ENCODE measurements around the gene ZIK1. TPM values are rescaled to one million over a fixed set of nuclear protein-coding genes. Genes with fewer than 3 reads are reported as not detected.
A peak's percentile ranks its signal among the peaks of the same experiment; 100 is the strongest.

The ZIK1 gene
- total RNA-seq, 1 experiment from 2014 or later: not detected

GRCh38 chr19:57583104-57583520 is 833 bp upstream of the ZIK1 start:
- no peak overlapping the region for H3K4me3 ChIP-seq

GRCh38 chr19:57587529-57587928 is 3.6 kb downstream of the ZIK1 start:
- no peak overlapping the region for H3K4me3 ChIP-seq
- H3K27me3 ChIP-seq: no peaks in the 10 kb centered on the region
- H3K36me3 ChIP-seq: no peaks in the 10 kb centered on the region; the same call in 1 of the 2 replicates
- peak; percentile 25 for DNase-seq
- peaks cover 34% of the 10 kb centered on the region for H3K9me3 ChIP-seq

More at GRCh38 chr19:57583104-57583520, 833 bp upstream of the ZIK1 start:
- Histone ChIP-seq H3K27me3 (no peaks in the 10 kb centered on the region), H3K9me3 (peaks cover 39% of the 10 kb centered on the region), H3K36me3 (peaks cover 2% of the 10 kb centered on the region; the same call in 1 of the 2 replicates)
- no peak for DNase-seq

- Histone ChIP-seq H3K4me3 (peak overlapping the region; percentile 89), H3K36me3 (peaks cover 20% of the 10 kb centered on the region), H3K9me3 (peaks cover 14% of the 10 kb centered on the region), H3K27me3 (0 out of 2 replicates have a peak, but pooled peaks cover 2% of the 10 kb centered on the region)
- DNase-seq: no peak
Measured at GRCh38 chr19:57599377-57599760, 15.4 kb downstream of the ZIK1 start.

- H3K9me3 ChIP-seq: peaks cover 14% of the 10 kb centered on the region
- H3K4me3 ChIP-seq: peak within 1 kb of the TSS; percentile 89
- 0 out of 2 replicates have a peak, but pooled peaks cover 2% of the 10 kb centered on the region for H3K27me3 ChIP-seq
- DNase-seq: peak; percentile 95
- peaks cover 25% of the 10 kb centered on the region for H3K36me3 ChIP-seq
Measured at GRCh38 chr19:57599761-57600383, 15.9 kb downstream of the ZIK1 start, which contains the start of gene ZNF530. Gene ZNF530, plus strand, starts transcription at chr19:57599885. Its CDS starts 4,461 bp downstream, at chr19:57604346.

- no peaks in the 10 kb centered on the region for H3K27me3 ChIP-seq
- no peak for DNase-seq
Measured at GRCh38 chr19:57606931-57607330, 23.0 kb downstream of the ZIK1 start.

GRCh38 chr19:57611113-57611512 is 27.2 kb downstream of the ZIK1 start:
- Histone ChIP-seq H3K9me3 (peaks cover 42% of the 10 kb centered on the region), H3K27me3 (no peaks in the 10 kb centered on the region)

More at GRCh38 chr19:57606931-57607330, 23.0 kb downstream of the ZIK1 start:
- H3K4me3 ChIP-seq: no peak overlapping the region
- peaks cover 31% of the 10 kb centered on the region for H3K9me3 ChIP-seq
- peaks cover 55% of the 10 kb centered on the region for H3K36me3 ChIP-seq

GRCh38 chr19:57613941-57614743 is 30.2 kb downstream of the ZIK1 start, which contains the start of gene ZNF134:
Gene ZNF134, plus strand, starts transcription at chr19:57614242. Its CDS starts 5,227 bp downstream, at chr19:57619469.
- DNase-seq: peak; percentile 94
- Histone ChIP-seq H3K4me3 (peak within 1 kb of the TSS; percentile 94), H3K9me3 (peaks cover 63% of the 10 kb centered on the region), H3K36me3 (peaks cover 41% of the 10 kb centered on the region), H3K27me3 (no peaks in the 10 kb centered on the region)

More at GRCh38 chr19:57611113-57611512, 27.2 kb downstream of the ZIK1 start:
- DNase-seq: no peak
- no peak overlapping the region for H3K4me3 ChIP-seq
- H3K36me3 ChIP-seq: peaks cover 32% of the 10 kb centered on the region

- Histone ChIP-seq H3K4me3 (no peak overlapping the region), H3K27me3 (no peaks in the 10 kb centered on the region), H3K9me3 (peaks cover 72% of the 10 kb centered on the region), H3K36me3 (peaks cover 53% of the 10 kb centered on the region)
- no peak for DNase-seq
Measured at GRCh38 chr19:57615346-57615745, 31.4 kb downstream of the ZIK1 start.

GRCh38 chr19:57620673-57621348 is 36.9 kb downstream of the ZIK1 start:
- Histone ChIP-seq H3K36me3 (peaks cover 87% of the 10 kb centered on the region), H3K4me3 (no peak overlapping the region), H3K27me3 (no peaks in the 10 kb centered on the region), H3K9me3 (peaks cover 93% of the 10 kb centered on the region)
- no peak for DNase-seq

- peaks cover 64% of the 10 kb centered on the region for H3K36me3 ChIP-seq
- H3K4me3 ChIP-seq: no peak overlapping the region
Measured at GRCh38 chr19:57623091-57623490, 39.1 kb downstream of the ZIK1 start.

GRCh38 chr19:57632987-57633831 is 49.3 kb downstream of the ZIK1 start, which contains the start of gene ZNF211:
Gene ZNF211, plus strand, starts transcription at chr19:57633168. Its CDS starts 179 bp downstream, at chr19:57633347.
- Histone ChIP-seq H3K27me3 (no peaks in the 10 kb centered on the region), H3K36me3 (peaks cover 9% of the 10 kb centered on the region), H3K4me3 (peak within 1 kb of the TSS; percentile 70), H3K9me3 (peaks cover 17% of the 10 kb centered on the region)
- DNase-seq: peak; percentile 95

More at GRCh38 chr19:57623091-57623490, 39.1 kb downstream of the ZIK1 start:
- no peaks in the 10 kb centered on the region for H3K27me3 ChIP-seq
- DNase-seq: no peak
- peaks cover 79% of the 10 kb centered on the region for H3K9me3 ChIP-seq

- no peak for DNase-seq
- H3K9me3 ChIP-seq: peaks cover 14% of the 10 kb centered on the region
- peak overlapping the region; percentile 70 for H3K4me3 ChIP-seq
- H3K27me3 ChIP-seq: no peaks in the 10 kb centered on the region
- peaks cover 9% of the 10 kb centered on the region for H3K36me3 ChIP-seq
Measured at GRCh38 chr19:57633832-57634131, 49.8 kb downstream of the ZIK1 start.

GRCh38 chr19:57637379-57637778 is 53.4 kb downstream of the ZIK1 start:
- H3K4me3 ChIP-seq: no peak overlapping the region
- H3K9me3 ChIP-seq: peaks cover 41% of the 10 kb centered on the region
- H3K27me3 ChIP-seq: no peaks in the 10 kb centered on the region
- H3K36me3 ChIP-seq: peaks cover 35% of the 10 kb centered on the region
- DNase-seq: no peak

- Histone ChIP-seq H3K4me3 (no peak overlapping the region), H3K27me3 (no peaks in the 10 kb centered on the region), H3K9me3 (peaks cover 40% of the 10 kb centered on the region), H3K36me3 (peaks cover 34% of the 10 kb centered on the region)
- no peak for DNase-seq
Measured at GRCh38 chr19:57641715-57642234, 57.8 kb downstream of the ZIK1 start.

GRCh38 chr19:57642396-57643046 is 58.6 kb downstream of the ZIK1 start:
- Histone ChIP-seq H3K36me3 (peaks cover 34% of the 10 kb centered on the region), H3K4me3 (no peak overlapping the region), H3K27me3 (no peaks in the 10 kb centered on the region), H3K9me3 (peaks cover 34% of the 10 kb centered on the region)
- DNase-seq: no peak
